Coronary artery (tissue), 2 donors: ENCODE data around the gene PAK1IP1.
"Not testable (repeated sequence)": the region's sequence is repeated elsewhere in the genome, so short reads cannot be mapped to it uniquely, and the experiment has no call there.

Source experiments
- DNase-seq: peaks from one replicate; pipeline ENCODE4 v3.0.0-alpha.2; 2017; ENCODE audit warnings: low spot score
- H3K27ac ChIP-seq, 2 donors: fragments of 200-600 bp; sonication (generic); one replicate each; pipeline ENCODE4 v1.5.1; 2016 to 2019
- H3K4me3 ChIP-seq: fragments of 200-600 bp; sonication (generic); 2 replicates; pipeline ENCODE4 v1.5.1; 2016; ENCODE audit warnings: mild to moderate bottlenecking, moderate library complexity
- CTCF ChIP-seq: fragments of 200-600 bp; sonication (generic); IDR thresholded peaks from one replicate; pipeline ENCODE4 v1.5.1; 2019; ENCODE audit warnings: antibody characterized with exemption

The PAK1IP1 gene

GRCh38 chr6:10745116-10745515 lies 50.3 kb downstream of the PAK1IP1 start:
- Histone ChIP-seq H3K27ac (no peak overlapping the region), H3K4me3 (no peak overlapping the region)
- no peak for DNase-seq
- no peak for TF ChIP-seq CTCF

GRCh38 chr6:10746915-10747250 lies 52.1 kb downstream of the PAK1IP1 start:
- H3K4me3 ChIP-seq: peak overlapping the region; percentile 86
- no peak for DNase-seq
- no peak for TF ChIP-seq CTCF
- peak overlapping the region; percentile 47 to 79 for H3K27ac ChIP-seq

GRCh38 chr6:10747251-10747972 lies 52.6 kb downstream of the PAK1IP1 start, which contains the start of gene TMEM14B:
TMEM14B (plus strand) TSS chr6:10747805; CDS start chr6:10749246, 1,441 bp downstream.
- DNase-seq: peak; percentile 99
- peak within 1 kb of the TSS; percentile 47 to 79 for H3K27ac ChIP-seq
- no peak for TF ChIP-seq CTCF
- peak within 1 kb of the TSS; percentile 86 for H3K4me3 ChIP-seq

- no peak overlapping the region for H3K4me3 ChIP-seq
- no peak for DNase-seq
- no peak overlapping the region for H3K27ac ChIP-seq
- no peak for TF ChIP-seq CTCF
These were observed 55.0 kb downstream of the PAK1IP1 start for GRCh38 chr6:10749734-10750133.

GRCh38 chr6:10750568-10750967 lies 55.8 kb downstream of the PAK1IP1 start:
- not testable (repeated sequence) for DNase-seq

GRCh38 chr6:10751757-10752156 lies 57.0 kb downstream of the PAK1IP1 start:
- not testable (repeated sequence) for H3K4me3 ChIP-seq, DNase-seq, H3K27ac ChIP-seq

More at GRCh38 chr6:10750568-10750967, 55.8 kb downstream of the PAK1IP1 start:
- not testable (repeated sequence) for H3K27ac ChIP-seq, H3K4me3 ChIP-seq

GRCh38 chr6:10756085-10756484 lies 61.3 kb downstream of the PAK1IP1 start:
- Histone ChIP-seq H3K27ac (no peak overlapping the region), H3K4me3 (no peak overlapping the region)
- no peak for DNase-seq
- no peak for TF ChIP-seq CTCF
